CD4-positive, alpha-beta T cell treated with Interleukin-10 for 1 hour (primary cell): ENCODE data around the gene N4BP3.
"Not testable (repeated sequence)": the region's sequence is repeated elsewhere in the genome, so short reads cannot be mapped to it uniquely, and the experiment has no call there.

Source experiments
- DNase-seq: peaks from one replicate; pipeline ENCODE4 v3.0.0-alpha.2; 2020

The N4BP3 gene, protein sequence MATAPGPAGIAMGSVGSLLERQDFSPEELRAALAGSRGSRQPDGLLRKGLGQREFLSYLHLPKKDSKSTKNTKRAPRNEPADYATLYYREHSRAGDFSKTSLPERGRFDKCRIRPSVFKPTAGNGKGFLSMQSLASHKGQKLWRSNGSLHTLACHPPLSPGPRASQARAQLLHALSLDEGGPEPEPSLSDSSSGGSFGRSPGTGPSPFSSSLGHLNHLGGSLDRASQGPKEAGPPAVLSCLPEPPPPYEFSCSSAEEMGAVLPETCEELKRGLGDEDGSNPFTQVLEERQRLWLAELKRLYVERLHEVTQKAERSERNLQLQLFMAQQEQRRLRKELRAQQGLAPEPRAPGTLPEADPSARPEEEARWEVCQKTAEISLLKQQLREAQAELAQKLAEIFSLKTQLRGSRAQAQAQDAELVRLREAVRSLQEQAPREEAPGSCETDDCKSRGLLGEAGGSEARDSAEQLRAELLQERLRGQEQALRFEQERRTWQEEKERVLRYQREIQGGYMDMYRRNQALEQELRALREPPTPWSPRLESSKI

DNA sequence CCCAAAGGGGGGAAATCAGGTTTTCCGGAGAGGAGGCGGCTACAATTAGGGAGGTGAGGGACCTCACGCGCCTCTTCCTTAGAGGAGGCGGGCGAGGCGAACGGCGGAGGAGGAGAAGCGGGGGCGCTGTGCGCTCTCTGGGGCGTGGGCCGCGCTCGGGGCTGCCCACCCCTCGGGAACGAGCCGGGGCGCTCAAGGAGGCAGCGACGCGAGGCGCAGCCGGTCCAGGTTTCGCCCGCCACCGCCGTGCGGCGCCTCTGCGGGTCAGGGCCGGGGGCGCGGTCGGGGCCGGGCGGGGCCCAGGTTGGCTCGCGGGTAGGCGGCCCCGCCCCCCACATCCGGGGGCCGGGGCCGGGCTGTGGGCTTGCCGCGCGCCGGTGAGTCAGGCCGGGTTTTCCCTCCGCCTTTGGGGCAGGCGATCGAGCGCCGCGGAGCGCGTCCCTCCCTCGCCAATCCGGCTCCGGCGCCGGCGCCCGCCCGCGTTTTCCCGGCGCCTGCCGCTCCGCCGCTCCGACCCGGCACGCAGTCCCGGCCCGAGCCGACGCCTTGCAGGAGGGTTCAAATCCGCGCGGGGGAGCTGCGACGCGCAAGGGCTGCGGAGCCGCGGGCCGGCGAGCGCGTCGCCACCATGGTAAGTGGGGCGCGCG is at the start of gene N4BP3:
TSS of gene N4BP3 (plus strand) at position 392 of the 647 bp plus-strand sequence. CDS start 6,052 bp downstream, outside the sequence.
- DNase-seq = peak; percentile 85

DNA sequence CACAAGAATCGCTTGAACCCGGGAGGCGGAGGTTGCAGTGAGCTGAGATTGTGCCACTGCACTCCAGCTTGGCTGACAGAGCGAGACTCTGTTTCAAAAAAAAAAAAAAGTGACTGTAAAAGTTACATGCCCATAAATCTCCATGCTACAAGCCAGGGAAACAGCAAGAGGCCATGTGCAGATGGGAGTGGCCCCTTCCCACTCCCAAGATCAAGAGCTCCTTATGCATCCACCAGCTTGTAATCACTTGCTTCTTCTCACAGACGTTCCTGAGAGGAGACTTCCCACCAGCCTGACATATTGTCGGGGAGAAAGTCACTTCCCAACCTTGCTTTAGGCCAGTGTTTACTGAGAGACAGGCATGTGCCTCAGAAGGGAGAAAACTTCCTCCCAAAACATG is 45.6 kb upstream of the N4BP3 start:
- DNase-seq = no peak

DNA sequence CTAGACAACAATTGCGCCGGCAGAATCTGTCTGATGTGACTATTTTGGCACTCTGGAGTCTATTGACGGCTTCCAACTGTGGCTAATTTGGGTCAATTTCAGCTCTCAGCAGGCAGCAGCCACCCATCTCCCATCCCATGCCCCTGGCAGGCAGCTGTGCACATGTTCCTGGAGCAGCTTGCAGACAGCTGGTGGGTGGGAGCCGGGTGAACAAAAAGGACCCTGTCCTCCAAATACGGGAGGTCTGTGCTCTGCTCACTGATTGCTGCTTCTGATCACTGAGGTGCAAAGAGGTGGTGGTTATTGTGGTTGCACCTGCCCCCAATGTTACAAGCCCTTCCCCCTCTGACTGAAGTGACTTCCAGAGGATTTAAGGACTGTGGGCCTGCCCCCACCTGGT is 45.0 kb upstream of the N4BP3 start:
- DNase-seq = no peak

DNA sequence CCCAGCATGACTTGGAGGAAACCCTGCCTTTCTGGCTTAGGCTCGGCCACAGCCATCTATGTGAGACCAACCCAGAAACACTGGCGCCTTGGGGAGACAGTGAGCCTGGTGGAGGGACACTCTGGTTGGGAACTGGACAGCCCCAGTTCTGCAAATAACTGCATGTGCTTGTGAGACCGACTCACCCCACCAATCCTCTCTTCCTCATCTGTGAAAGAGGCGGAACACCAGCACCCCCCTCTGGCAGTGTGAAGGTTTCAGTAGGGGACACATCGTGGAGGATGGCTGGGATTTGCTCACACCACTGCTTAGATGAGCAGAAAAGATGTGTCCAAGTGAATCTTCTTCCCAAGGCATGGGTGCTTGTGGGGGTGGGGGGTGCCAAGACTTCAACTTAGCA is 43.4 kb upstream of the N4BP3 start:
- peak; percentile 43 for DNase-seq

DNA sequence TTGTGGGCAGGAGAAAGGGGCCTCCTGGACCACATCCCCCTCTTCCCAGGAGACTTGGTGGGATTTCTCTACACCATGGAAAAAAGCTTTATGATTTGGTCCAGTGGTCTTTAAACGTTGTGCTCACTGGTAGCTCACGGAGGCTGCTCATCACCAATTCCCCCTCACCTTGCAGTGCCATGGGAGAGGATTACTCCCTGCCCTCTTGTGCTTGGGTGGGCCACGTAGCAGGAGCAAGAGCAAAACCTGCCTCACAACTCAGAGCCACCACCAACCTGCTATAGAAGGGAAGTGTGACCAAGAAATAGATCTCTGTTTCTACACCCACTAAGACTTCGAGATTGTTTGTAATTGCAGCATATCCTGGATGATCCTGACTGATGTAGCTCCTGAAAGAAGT is 42.2 kb upstream of the N4BP3 start:
- no peak for DNase-seq

DNA sequence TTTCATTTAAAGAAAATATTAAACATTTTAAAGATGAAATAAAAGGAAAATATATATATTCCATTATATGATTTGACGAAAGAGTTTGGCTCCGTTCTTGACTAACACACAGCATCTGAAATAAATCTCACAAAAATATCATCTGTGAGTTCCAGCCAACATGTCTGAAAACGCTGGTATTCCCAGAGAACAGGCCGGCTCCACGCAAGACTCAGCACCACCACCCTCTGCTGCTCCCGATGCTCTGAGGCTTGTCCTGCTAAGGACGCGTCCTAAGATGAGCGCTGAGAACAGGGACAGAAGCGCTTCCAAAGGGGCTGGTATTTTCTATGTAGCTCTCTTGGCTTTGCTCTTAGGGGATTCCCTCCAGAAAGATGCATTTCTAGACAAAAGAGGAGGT is 40.6 kb upstream of the N4BP3 start:
- no peak for DNase-seq

DNA sequence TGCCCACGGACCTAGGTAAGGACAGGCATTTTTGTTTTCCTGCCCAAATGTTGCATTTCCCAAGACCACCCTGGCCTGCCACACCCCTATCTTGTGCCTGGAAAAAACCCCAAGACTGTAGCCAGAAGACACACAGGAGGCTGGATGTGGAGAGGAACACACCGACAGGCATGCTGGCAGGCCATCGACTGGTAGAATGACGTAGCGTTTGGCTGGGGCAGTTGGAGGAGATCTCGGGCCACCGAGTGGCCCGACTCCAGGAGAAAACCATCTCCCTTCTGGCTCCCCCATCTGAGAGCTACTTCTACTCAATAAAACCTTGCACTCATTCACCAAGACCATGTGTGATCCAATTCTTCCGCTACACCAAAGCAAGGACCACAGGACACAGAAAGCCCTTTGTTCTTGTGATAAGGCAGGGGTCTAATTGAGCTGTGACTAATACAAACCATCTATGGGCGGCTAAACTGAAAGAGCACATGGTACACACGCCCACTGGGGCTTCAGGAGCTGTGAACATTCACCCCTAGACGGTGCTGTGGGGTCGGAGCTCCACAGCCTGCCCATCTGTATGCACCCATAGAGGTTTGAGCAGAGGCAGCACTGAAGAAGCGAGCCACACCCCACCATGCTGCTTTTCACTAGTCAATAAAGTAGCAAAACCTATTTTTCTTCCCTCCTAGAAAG is 38.9 kb upstream of the N4BP3 start:
- DNase-seq = no peak

DNA sequence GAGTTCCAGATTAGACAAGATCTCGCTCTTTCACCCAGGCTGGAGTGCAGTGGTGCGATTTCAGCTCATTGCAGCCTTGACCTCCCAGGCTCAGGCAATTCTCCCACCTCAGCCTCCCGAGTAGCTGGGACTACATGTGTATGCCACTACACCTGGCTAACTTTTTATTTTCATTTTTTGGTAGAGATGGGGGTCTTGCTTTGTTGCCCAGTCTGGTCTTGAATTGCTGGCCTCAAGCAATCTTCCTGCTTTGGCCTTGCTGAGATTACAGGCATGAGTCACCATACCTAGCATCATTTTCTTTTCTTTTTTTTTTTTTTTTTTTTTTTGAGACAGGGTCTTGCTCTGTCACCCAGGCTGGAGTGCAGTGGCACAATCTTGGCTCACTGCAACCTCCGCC is 36.4 kb upstream of the N4BP3 start:
- not testable (repeated sequence) for DNase-seq

DNA sequence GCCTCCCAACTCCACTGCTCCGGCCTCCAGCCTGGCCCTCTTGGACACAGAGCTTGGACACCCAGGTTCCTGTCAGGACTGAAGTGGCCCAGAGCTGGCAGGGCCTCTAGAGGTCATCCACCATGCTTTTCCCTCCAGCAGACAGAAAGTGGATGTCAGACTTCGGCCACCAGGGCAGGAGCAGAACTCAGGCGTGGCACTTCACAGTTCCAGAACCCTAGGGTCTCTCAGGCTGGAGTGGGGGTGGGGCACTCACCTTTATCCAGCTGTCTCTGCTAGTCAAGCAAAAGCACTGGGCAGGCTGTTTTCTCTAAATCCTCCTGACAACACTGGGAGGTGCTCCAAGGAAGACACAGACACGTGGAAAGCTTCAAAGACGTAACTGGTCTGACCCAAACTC is 35.6 kb upstream of the N4BP3 start:
- DNase-seq = no peak

DNA sequence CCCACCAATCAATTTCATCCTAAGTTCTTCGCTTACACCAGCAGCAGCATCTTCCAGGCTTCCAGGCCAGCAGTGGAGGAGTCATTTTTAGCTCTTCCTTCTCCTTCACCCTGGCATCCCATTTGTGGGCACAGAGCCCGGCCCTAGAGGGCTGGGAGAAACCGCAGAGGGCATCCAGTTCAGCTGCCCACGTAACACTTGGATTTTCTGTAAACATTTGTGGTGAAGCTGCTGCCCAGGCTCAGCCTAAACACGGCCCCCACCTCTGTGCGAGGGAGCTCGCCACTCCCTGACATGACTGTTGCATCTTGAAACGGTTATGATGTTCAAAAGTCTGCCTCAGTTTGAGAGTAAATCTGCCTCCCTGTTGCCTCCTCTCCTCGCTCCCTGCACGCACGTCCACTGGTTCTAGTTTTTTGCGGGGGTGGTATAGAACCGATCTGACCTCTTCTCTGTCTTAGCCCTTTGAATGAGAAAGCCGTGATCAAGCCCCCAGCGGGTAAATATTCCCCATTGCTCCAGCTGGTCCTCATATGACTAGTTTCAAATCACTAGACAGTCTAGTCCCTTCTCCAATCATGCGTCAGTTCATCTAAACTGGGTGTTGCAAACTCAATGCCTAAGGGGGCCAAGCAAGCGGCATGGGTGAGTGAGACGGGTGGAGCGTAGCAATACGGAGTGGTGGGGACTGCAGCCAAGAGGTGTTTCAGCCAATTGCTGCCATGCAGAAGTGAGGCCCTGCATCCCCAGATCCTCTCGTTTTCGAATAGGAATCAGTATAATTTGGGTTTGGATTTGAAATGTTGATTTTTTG is 34.9 kb upstream of the N4BP3 start:
- DNase-seq = no peak

DNA sequence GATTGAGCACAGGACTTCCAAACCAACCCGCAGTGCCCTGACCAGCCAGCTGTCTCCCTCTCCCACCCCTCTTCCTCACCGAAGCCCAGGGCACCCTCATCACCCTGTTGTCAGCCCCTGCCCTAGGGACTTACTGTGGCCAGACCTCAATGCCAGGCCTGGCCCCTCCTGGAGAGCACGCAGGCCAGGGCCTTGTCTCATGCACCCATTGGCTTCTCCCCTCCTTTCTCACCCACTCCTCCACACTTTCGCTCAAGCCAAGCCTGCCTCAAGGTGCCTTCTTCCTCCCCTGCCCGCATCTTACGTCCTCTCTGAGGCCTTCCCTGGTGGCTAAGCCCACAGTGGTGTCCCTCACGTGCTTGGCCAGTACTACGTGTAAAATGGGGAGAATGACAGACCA is 33.3 kb upstream of the N4BP3 start:
- no peak for DNase-seq

DNA sequence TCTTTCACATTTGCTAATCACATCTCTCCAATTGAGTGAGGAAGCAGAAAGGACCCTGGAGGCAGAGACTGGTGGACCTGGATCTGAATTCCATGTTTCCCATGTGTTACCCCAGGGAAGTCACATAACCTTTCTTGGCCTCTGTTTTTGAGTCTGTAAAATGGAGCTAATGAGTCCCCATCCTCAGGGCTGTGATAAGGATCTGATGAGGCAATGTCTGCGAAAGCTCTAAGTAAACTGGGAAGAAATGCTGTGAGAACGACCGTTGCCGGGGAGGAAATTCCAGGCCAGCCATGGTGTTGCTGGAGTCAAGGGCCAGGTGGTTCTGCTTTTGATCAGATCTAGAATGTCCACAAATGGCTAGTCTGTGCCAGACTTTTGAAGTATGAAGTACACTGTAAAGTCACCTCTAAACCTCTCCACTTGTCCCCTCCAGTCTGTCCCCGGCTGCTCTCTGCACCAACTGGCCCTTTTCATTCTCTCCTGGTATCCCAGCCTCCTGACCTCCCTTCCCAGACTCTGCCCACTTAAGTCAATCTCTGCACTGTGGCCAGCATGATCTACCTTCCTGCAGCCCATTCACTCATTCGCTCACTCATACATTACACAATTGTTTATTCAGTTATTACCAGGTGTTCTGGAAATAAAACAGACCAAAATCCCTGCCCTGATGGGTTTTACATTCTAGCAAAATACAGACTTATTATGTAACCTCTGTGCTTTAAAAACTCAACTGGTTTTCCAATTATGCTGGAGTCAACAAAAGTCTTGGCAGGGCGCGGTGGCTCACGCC is 32.5 kb upstream of the N4BP3 start:
- no peak for DNase-seq

DNA sequence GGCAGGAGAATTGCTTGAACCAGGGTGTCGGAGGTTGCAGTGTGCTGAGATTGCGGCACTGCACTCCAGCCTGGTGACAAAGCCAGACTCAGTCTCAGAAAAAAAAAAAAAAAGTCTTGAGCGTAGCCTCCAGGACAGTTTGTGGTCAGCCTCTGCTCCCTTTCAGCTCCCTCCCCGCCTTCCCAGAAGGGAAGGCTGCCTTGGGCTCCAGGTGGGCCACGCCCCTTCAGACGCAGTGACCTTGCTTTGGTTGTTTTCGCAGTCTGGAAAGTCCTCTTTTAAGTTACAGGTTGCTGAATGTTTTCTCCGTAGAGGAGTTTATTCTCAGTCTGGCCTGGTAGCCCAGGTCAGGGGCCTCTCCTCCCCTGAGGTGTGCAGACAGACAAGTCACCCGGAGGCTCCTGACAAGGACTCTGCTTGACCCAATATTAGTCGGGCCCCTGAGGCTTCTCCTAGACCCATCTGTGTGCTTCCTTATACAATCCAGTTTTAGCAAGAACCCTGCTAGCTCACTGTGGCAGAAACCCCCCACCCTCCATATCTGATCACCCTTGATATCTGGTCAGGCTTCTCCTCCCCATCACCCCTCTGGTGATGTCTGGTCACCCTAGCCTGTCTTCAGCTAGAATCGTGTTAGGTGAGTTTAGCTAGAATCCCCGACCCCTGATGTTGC is 31.6 kb upstream of the N4BP3 start:
- no peak for DNase-seq

DNA sequence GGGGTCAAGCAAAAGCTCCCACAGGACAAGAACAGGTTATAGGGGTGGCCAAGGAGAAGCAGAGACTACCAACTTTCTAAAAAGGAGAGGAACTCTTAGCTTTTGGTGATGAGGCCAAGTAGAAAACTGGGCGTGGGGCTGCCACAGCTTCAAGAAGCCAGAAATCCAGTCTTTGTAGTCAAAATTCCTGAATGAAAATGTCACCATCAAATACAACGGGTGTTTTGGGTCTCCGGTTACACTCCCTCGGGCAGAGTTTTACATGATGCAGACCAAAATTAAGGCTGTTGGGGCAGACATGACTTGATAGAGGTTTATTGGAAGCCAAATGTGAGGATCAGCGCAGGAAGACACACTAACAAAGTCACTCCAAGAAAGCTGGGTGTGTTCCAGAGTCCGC is 29.4 kb upstream of the N4BP3 start:
- DNase-seq = no peak

DNA sequence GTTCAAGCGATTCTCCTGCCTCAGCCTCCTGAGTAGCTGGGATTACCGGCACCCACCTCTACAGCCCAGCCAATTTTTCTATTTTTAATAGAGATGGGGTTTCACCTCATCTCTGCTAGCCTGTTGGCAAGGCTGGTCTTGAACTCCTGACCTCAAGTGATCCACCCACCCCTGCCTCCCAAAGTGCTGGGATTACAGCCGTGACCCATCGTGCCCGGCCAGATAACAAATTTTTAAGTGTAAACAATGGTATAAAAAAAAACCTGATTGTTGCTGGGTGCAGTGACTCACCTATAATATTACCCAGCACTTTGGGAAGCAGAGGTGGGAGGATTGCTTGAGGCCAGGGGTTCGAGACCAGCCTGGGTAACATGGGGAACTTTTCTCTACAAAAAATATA is 28.0 kb upstream of the N4BP3 start:
- no peak for DNase-seq

DNA sequence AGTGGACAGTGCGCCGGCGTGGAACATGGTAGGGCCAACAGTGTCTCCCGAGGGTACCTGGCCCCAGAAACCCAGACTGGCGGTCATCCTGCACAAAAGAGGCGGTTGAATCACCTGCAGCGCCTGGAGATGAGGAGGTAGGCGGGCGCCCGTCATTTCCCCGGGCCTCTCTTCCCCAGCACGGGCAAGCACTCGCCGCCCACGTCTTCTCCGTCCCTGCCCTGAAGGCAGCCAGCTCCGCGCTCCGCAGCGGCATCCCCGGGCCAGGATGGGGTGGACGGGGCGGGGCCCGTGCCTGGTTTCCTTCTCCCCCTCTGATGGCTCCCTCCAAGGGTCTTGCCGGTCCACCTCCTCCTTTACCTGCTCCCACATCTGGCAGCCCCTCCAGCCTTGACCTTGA is 27.1 kb upstream of the N4BP3 start:
- no peak for DNase-seq

DNA sequence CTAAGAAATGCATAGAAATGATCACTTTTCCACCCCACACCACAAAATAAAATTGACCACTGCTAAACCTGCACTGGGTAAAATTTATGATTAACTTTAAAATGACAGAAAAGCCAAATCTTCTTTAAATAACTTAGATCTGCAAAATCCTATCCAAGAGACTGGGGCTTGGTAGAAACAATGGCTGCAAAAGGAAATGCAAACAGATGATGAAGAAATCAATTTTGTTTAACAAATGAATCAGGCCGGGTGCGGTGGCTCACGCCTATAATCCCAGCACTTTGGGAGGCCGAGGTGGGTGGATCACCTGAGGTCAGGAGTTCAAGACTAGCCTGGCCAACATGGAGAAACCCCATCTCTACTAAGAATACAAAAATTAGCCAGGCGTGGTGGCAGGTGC is 26.1 kb upstream of the N4BP3 start:
- not testable (repeated sequence) for DNase-seq

DNA sequence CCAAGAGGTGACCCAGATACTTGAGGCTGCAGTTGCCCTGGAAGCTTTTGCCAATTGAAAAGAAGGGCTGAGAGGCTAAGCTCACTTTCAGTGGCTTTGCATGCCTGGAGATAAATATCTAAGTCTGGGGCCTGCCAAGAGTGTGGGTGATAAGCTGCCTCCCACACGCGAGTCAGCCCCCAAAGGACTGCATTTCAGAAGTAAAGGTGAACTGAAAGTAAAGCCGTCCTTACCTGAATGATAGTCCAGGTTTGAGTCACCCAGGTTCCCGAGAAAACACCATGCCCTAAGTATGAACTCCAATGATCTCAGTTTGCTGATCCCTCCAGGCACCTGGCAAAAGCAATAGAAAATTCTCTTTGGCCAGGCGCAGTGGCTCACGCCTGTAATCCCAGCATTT is 22.5 kb upstream of the N4BP3 start:
- DNase-seq = no peak

DNA sequence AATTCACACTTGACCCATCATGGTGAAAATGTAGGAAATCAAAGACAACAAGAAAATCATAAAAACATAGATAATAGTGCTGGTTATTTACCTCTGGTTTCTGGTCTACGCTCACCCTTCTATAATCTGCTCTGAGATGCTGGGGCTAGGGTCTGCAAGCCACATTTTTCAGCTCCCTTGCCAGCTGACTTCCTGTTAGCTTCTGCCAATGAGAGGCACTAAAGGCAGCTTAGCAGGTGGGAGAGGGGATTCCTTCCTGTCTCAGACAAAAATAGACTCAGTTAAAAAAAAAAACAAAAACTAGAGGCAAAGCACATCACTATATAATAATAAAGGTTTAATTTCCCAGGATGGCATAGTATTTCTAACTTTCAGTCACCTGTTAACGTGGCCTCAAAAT is 20.2 kb upstream of the N4BP3 start:
- DNase-seq = no peak

DNA sequence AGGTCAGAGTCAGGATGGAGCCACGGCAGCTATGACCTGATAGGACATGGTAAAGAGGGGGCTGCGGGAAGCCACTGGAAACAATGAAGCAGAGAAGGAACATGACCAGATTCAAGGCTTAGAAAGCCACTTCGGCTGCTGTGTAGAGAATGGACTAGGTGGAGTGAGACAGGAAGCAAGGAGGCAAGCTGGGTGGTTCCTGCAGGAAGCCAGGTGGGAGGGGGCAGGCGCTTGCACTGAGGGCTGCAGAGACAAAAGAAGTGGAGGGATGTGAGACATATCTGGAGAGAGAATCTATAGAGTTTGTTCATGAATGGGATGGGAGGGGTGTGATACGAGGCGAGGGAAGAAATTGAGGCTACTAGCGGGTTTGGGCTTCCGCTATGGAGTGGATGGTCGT is 19.0 kb upstream of the N4BP3 start:
- no peak for DNase-seq

DNA sequence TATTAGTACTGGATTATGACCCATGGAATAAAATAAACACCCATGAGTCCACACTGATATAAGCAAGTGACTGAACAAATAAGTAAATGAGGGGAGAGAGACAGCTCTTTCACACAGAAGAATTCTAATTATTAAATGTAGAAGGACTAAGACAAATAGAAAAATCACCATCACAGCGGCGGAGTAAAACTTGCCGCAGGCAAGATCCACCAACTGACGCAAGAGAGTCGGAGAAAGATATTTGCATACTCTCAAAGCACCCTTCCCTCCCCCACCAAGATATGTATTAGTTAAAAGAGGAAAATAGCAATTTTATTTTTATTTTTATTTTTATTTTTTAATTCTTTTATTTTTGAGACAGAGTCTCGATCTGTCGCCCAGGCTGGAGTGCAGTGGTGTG is 14.6 kb upstream of the N4BP3 start:
- no peak for DNase-seq

DNA sequence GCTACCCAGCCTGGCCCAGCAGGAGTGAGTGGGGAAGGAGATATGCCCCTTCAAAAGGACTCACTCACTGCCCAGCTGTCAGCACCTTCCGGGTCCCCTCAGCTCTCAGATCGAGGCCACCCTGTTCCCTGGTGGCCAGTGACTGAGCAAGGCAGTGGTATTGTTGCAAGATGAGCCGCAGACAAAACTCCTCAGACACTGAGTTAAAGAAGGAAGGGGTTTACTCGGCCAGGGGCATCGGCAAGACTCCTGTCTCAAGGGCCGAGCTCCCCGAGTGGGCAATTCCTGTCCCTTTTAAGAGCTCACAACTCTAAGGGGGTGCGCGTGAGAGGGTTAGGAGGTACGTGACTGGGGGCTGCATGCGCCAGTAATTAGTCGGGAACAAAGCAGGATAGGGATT is 9.7 kb upstream of the N4BP3 start:
- no peak for DNase-seq
